OCI-LY7 (cell line): ENCODE data around the gene LRRC28. TPM values are rescaled to one million over a fixed set of nuclear protein-coding genes. Genes with fewer than 3 reads are reported as not detected.

ENCODE experiments used
- BruUV-seq: library from RNA; stranded (reverse); fragments of 400-500 nt; replicated peaks from 2 replicates; lab custom pipeline; 2021; lab: Mats Ljungman, UMichigan
- CTCF ChIA-PET: fragments of 300-600 bp; sonication (Branson Sonifier 250); formaldehyde crosslinking; loops from one replicate; lab custom pipeline; 2022; ENCODE audit warnings: antibody characterized with exemption; ENCODE audit not compliant: unreplicated experiment; lab: Charles Lee
- POLR2A ChIA-PET: fragments of 300-600 bp; sonication (Branson Sonifier 250); formaldehyde crosslinking; loops from one replicate; lab custom pipeline; 2022; ENCODE audit warnings: antibody characterized with exemption; lab: Charles Lee
- DNase-seq: peaks from one replicate; pipeline ENCODE4 v3.0.0-alpha.2; 2015; ENCODE audit warnings: low spot score
- H2AFZ ChIP-seq: fragments of 200-600 bp; sonication (generic), shearing (Covaris generic); 2 replicates; pipeline ENCODE4 v1.6.1; 2014; ENCODE audit warnings: mild to moderate bottlenecking, antibody characterized with exemption, low read length, moderate library complexity
- H3K27ac ChIP-seq: fragments of 200-600 bp; sonication (generic); 2 replicates; pipeline ENCODE4 v1.5.1; 2014; ENCODE audit warnings: mixed run types, low read depth, mild to moderate bottlenecking, moderate library complexity, low read length, inconsistent platforms; ENCODE audit not compliant: poor library complexity, severe bottlenecking
- H3K36me3 ChIP-seq: fragments of 200-600 bp; sonication (generic); 2 replicates; pipeline ENCODE4 v1.6.1; 2014; ENCODE audit warnings: mild to moderate bottlenecking, antibody characterized with exemption, low read length, moderate library complexity, mixed read lengths; ENCODE audit not compliant: insufficient read depth
- H3K4me1 ChIP-seq: fragments of 200-600 bp; sonication (generic); 2 replicates; pipeline ENCODE4 v1.5.1; 2014; ENCODE audit warnings: mild to moderate bottlenecking, low read length; ENCODE audit not compliant: insufficient read depth, poor library complexity, severe bottlenecking
- H3K4me2 ChIP-seq: fragments of 200-600 bp; sonication (generic); 2 replicates; pipeline ENCODE4 v1.6.1; 2014; ENCODE audit warnings: mild to moderate bottlenecking, low read length
- H3K4me3 ChIP-seq: fragments of 200-600 bp; sonication (generic); 2 replicates; pipeline ENCODE4 v1.5.1; 2014; ENCODE audit warnings: mild to moderate bottlenecking, low read depth, low read length; ENCODE audit not compliant: poor library complexity, severe bottlenecking
- H3K79me2 ChIP-seq: fragments of 200-600 bp; sonication (generic); 2 replicates; pipeline ENCODE4 v1.6.1; 2016; ENCODE audit warnings: low read depth, mild to moderate bottlenecking, low read length, moderate library complexity, mixed read lengths; ENCODE audit not compliant: insufficient read depth
- H3K9me2 ChIP-seq: fragments of 200-600 bp; sonication (generic); 2 replicates; pipeline ENCODE4 v1.6.1; 2016; ENCODE audit warnings: mild to moderate bottlenecking, low read length, mixed read lengths; ENCODE audit not compliant: insufficient read depth
- H3K9me3 ChIP-seq: fragments of 200-600 bp; sonication (generic); 2 replicates; pipeline ENCODE4 v1.6.1; 2014; ENCODE audit warnings: mild to moderate bottlenecking, mixed run types, low read length, mixed read lengths
- H4K20me1 ChIP-seq: fragments of 200-600 bp; sonication (generic); 2 replicates; pipeline ENCODE4 v1.6.1; 2014; ENCODE audit warnings: mild to moderate bottlenecking, antibody characterized with exemption, low read length, moderate library complexity, mixed read lengths; ENCODE audit not compliant: insufficient read depth
- CTCF ChIP-seq: fragments of 200-600 bp; sonication (generic); conservative IDR thresholded peaks from 2 replicates; pipeline ENCODE4 v1.5.1; 2014; ENCODE audit warnings: mild to moderate bottlenecking, antibody characterized with exemption, low read length, moderate library complexity, mixed read lengths
- EZH2phosphoT487 ChIP-seq: fragments of 200-600 bp; sonication (generic); IDR thresholded peaks from 2 replicates; pipeline ENCODE4 v1.6.1; 2018; ENCODE audit warnings: low read depth, borderline replicate concordance, mild to moderate bottlenecking, mixed run types, antibody characterized with exemption, low read length, moderate library complexity, mixed read lengths
- intact Hi-C: fragments of 100-400 bp; cut with micrococcal nuclease; formaldehyde crosslinking; loops from one replicate; pipeline ENCODE4 v1.10.0; 2022; ENCODE audit not compliant: unreplicated experiment
- total RNA-seq, 2 experiments: library from RNA; depleted of rRNA in 1 of 2; stranded (reverse); fragments of >200 nt in 1 of 2; shearing (Covaris generic) in 1 of 2; gene quantifications; 2 replicates each; pipeline ENCODE4 v1.2.3, GENCODE V29; 2014 to 2022

The LRRC28 gene
- total RNA-seq, 2 experiments from 2014 or later = 25.7 to 30.2 TPM

GRCh38 chr15:99433757-99434450 lies 182.6 kb downstream of the LRRC28 start:
- H3K36me3 ChIP-seq = no peaks in the 10 kb centered on the region
- H3K9me3 ChIP-seq = no peaks in the 10 kb centered on the region
- no peaks in the 10 kb centered on the region for H4K20me1 ChIP-seq
- no peak overlapping the region for H3K27ac ChIP-seq
- no TSS peak for BruUV-seq
- peaks cover 4% of the 10 kb centered on the region for H3K4me1 ChIP-seq
- no peaks in the 10 kb centered on the region for H3K79me2 ChIP-seq
- no peak overlapping the region for H3K4me2 ChIP-seq
- CTCF ChIA-PET = no interaction called here
- no peak for TF ChIP-seq EZH2phosphoT487
- no peak for TF ChIP-seq CTCF
- no peak overlapping the region for H3K4me3 ChIP-seq
- no peaks in the 10 kb centered on the region for H3K9me2 ChIP-seq
- DNase-seq = no peak
- H2AFZ ChIP-seq = no peak overlapping the region
- POLR2A ChIA-PET = interaction anchor here (0.6 kb wide), 1 partner anchor 153 kb away, joined by 5 read pairs; no protein-coding TSS in a partner anchor
- intact Hi-C loops = no loop called here

GRCh38 chr15:99434506-99435112 lies 183.3 kb downstream of the LRRC28 start:
- H3K4me1 ChIP-seq = peaks cover 4% of the 10 kb centered on the region
- H2AFZ ChIP-seq = no peak overlapping the region
- no peaks in the 10 kb centered on the region for H3K9me3 ChIP-seq
- BruUV-seq = no TSS peak
- ChIA-PET CTCF (no interaction called here), POLR2A (no interaction called here)
- TF ChIP-seq CTCF = no peak
- no peak for TF ChIP-seq EZH2phosphoT487
- no peaks in the 10 kb centered on the region for H3K36me3 ChIP-seq
- H3K9me2 ChIP-seq = no peaks in the 10 kb centered on the region
- no peak overlapping the region for H3K4me2 ChIP-seq
- intact Hi-C loops = no loop called here
- no peak for DNase-seq
- H3K4me3 ChIP-seq = no peak overlapping the region
- no peaks in the 10 kb centered on the region for H4K20me1 ChIP-seq
- H3K79me2 ChIP-seq = no peaks in the 10 kb centered on the region
- H3K27ac ChIP-seq = no peak overlapping the region

GRCh38 chr15:99435113-99435695 lies 183.9 kb downstream of the LRRC28 start:
- ChIA-PET CTCF (no interaction called here), POLR2A (no interaction called here)
- Histone ChIP-seq H4K20me1 (no peaks in the 10 kb centered on the region), H3K36me3 (no peaks in the 10 kb centered on the region), H3K4me1 (peaks cover 4% of the 10 kb centered on the region), H3K4me3 (no peak overlapping the region), H3K27ac (no peak overlapping the region), H3K9me2 (no peaks in the 10 kb centered on the region), H3K79me2 (no peaks in the 10 kb centered on the region), H2AFZ (no peak overlapping the region), H3K4me2 (peak overlapping the region; percentile 20; the same call in 1 of the 2 replicates), H3K9me3 (no peaks in the 10 kb centered on the region)
- BruUV-seq = no TSS peak
- intact Hi-C loops = no loop called here
- TF ChIP-seq EZH2phosphoT487 (no peak), CTCF (no peak)
- peak; percentile 11 for DNase-seq
